ENCODE results near the gene GIT1. TPM values are rescaled to one million over a fixed set of nuclear protein-coding genes. Genes with fewer than 3 reads are reported as not detected.

GIT1 gene
- total and polyA plus RNA-seq, 2 donors (not counting 1 experiment from before 2014, with no cell fraction given), result 12.4 to 20.1 TPM

DNA sequence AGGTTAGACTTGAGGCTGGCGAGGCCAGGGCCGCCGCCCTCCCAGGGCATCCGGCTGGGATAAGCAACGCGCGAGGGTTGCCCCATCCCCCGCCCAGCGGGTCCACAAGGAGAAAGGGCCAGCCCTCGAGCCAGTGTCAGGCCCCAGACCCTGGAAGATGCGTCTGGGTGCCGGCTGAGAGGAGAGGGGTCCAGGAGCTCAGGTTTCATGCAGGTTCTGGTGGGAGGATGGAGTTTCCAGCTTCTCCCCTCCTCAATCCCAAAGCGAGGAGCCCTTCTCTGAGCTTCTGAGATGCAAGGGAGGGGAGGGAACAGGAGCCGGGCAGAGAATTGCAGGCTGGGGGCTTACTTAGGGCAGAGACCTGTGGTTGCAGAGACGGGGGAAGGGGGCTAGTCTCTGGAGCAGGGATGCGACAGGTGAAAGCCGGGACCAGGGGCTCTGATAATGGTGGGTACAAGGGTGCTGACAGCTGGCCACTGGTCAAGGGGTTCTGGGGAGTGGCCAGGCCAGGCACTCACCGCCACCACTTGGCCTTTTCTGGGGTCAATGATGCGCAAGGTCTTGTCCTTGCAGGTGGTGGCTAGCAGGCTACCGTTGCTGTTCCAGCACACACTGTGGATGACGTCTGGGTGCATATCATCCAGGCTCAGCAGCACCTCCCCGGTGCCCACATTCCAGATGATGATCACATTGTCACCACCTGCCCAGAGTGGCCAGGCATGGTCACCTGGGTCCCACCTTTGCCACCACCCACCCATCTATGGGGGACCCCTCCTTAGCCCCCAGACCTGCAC is 29.0 kb upstream of the GIT1 start:
- Histone ChIP-seq H3K27me3 (ENCODE audit: control insufficient read depth, insufficient read depth, low read length) (no peaks in the 10 kb centered on the region), H3K9ac (ENCODE audit: insufficient read depth, low read length) (no peak overlapping the region), H3K36me3 (ENCODE audit: control insufficient read depth, insufficient read depth, low read length) (no peaks in the 10 kb centered on the region), H4K20me1 (ENCODE audit: control insufficient read depth, extremely low read depth, insufficient read depth, low read length) (no peaks in the 10 kb centered on the region), H3K9me3 (ENCODE audit: control insufficient read depth, insufficient read depth, low read depth, low read length) (no peaks in the 10 kb centered on the region), H3K4me2 (ENCODE audit: extremely low read depth, insufficient read depth, low read length) (no peak overlapping the region), H2AFZ (ENCODE audit: low read length) (no peak overlapping the region), H3K79me2 (ENCODE audit: control insufficient read depth, insufficient read depth, low read length) (no peaks in the 10 kb centered on the region), H3K4me1 (ENCODE audit: control insufficient read depth, extremely low read depth, insufficient read depth, low read length) (peaks cover 23% of the 10 kb centered on the region), H3K4me3 (replicated peaks in 1 of 4; ENCODE audit: control extremely low read depth in 1 of 4, insufficient read depth in 1 of 4, low read depth in 3 of 4, low read length in 4 of 4) (no peak overlapping the region), H3K27ac (ENCODE audit: insufficient read depth, low read length) (no peak overlapping the region)
- no peak for DNase-seq (ENCODE audit: low read depth in 2 of 2)
- no peak for TF ChIP-seq EZH2 (IDR thresholded peaks at IDR 0.05; ENCODE audit: low read length, missing control alignments)
- TF ChIP-seq, protein P1, sequence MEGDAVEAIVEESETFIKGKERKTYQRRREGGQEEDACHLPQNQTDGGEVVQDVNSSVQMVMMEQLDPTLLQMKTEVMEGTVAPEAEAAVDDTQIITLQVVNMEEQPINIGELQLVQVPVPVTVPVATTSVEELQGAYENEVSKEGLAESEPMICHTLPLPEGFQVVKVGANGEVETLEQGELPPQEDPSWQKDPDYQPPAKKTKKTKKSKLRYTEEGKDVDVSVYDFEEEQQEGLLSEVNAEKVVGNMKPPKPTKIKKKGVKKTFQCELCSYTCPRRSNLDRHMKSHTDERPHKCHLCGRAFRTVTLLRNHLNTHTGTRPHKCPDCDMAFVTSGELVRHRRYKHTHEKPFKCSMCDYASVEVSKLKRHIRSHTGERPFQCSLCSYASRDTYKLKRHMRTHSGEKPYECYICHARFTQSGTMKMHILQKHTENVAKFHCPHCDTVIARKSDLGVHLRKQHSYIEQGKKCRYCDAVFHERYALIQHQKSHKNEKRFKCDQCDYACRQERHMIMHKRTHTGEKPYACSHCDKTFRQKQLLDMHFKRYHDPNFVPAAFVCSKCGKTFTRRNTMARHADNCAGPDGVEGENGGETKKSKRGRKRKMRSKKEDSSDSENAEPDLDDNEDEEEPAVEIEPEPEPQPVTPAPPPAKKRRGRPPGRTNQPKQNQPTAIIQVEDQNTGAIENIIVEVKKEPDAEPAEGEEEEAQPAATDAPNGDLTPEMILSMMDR (conservative IDR thresholded peaks at IDR 0.05 in 1 of 2, IDR thresholded peaks at IDR 0.05 in 1 of 2; ENCODE audit: low read depth in 1 of 2, low read length in 2 of 2), result no peak

DNA sequence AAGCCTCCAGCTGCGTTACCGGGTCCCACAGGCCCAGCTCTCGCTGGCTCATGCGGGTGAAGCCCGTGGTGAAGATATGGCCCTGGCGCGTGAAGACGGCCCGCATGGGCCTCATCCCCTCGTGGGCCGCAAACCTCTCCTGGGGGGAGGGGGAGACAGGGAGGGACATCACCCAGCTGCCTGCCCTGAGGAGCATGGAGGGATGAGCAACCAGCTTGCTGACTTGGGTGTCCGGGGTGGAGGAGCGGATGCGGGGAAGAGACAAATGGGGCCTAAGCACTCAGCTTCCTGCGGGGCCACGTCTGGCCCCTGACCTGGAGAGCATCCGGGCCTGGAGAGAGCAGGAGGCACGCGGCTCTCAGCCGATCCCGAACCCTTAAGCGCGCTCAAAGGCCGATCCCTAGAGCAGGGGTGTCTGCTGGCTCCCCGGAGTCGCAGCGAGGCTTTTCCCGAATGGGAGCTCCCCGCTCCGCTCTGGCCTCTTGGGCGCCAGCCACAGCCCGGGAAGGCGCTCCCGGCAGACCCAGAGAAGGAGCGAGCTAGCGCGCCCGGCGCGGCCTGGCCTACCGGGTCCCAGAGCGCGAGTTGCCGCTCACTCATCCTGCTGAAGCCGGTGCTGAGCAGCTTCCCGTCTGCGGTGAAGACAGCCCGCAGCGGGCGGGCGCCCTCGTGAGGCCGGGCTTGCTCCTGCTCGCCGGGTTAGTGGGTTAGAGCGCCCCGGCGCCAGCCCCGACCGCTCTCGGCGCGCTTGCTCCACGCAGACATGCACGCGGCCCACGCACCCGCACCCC is 28.2 kb upstream of the GIT1 start:
- no peak overlapping the region for H3K4me2 ChIP-seq (ENCODE audit: extremely low read depth, insufficient read depth, low read length)
- H3K79me2 ChIP-seq (ENCODE audit: control insufficient read depth, insufficient read depth, low read length), result no peaks in the 10 kb centered on the region
- no peaks in the 10 kb centered on the region for H3K36me3 ChIP-seq (ENCODE audit: control insufficient read depth, insufficient read depth, low read length)
- H2AFZ ChIP-seq (ENCODE audit: low read length), result peak overlapping the region; percentile 24
- H3K9me3 ChIP-seq (ENCODE audit: control insufficient read depth, insufficient read depth, low read depth, low read length), result no peaks in the 10 kb centered on the region
- peak overlapping the region in 1 of 4 experiments; percentile 27 for H3K4me3 ChIP-seq (replicated peaks in 1 of 4; ENCODE audit: control extremely low read depth in 1 of 4, insufficient read depth in 1 of 4, low read depth in 3 of 4, low read length in 4 of 4)
- no peak overlapping the region for H3K27ac ChIP-seq (ENCODE audit: insufficient read depth, low read length)
- peak; percentile 33 for TF ChIP-seq EZH2 (IDR thresholded peaks at IDR 0.05; ENCODE audit: low read length, missing control alignments)
- TF ChIP-seq, protein P1 (conservative IDR thresholded peaks at IDR 0.05 in 1 of 2, IDR thresholded peaks at IDR 0.05 in 1 of 2; ENCODE audit: low read depth in 1 of 2, low read length in 2 of 2), result peak; percentile 41 to 57
- DNase-seq (ENCODE audit: low read depth in 2 of 2), result peak; percentile 59 to 65
- H3K9ac ChIP-seq (ENCODE audit: insufficient read depth, low read length), result peak overlapping the region; percentile 4
- peaks cover 23% of the 10 kb centered on the region for H3K4me1 ChIP-seq (ENCODE audit: control insufficient read depth, extremely low read depth, insufficient read depth, low read length)
- no peaks in the 10 kb centered on the region for H4K20me1 ChIP-seq (ENCODE audit: control insufficient read depth, extremely low read depth, insufficient read depth, low read length)
- H3K27me3 ChIP-seq (ENCODE audit: control insufficient read depth, insufficient read depth, low read length), result no peaks in the 10 kb centered on the region

DNA sequence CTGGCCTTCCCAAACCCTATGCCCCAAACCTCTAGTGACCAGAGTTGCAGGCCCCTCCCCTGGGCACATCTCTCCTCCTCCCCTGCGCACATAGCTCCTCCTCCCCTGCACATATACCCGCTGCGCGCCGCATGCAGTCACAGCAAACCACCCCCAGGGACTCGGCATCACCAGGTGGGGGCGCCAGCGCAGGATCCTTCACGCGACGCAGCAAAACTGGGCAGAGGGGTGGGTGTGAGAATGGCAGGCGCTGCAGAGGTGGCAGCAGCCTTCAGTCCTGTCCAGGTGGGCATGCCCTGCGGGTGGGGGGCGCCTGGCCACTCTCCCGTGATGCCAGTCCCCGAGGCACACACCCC is 27.7 kb upstream of the GIT1 start:
- TF ChIP-seq, protein P1 (conservative IDR thresholded peaks at IDR 0.05 in 1 of 2, IDR thresholded peaks at IDR 0.05 in 1 of 2; ENCODE audit: low read depth in 1 of 2, low read length in 2 of 2), result peak; percentile 52 to 74
- no peak for TF ChIP-seq EZH2 (IDR thresholded peaks at IDR 0.05; ENCODE audit: low read length, missing control alignments)
- Histone ChIP-seq H3K27ac (ENCODE audit: insufficient read depth, low read length) (no peak overlapping the region), H3K4me1 (ENCODE audit: control insufficient read depth, extremely low read depth, insufficient read depth, low read length) (peaks cover 23% of the 10 kb centered on the region), H3K27me3 (ENCODE audit: control insufficient read depth, insufficient read depth, low read length) (no peaks in the 10 kb centered on the region), H3K9ac (ENCODE audit: insufficient read depth, low read length) (no peak overlapping the region), H2AFZ (ENCODE audit: low read length) (peak overlapping the region; percentile 24), H3K79me2 (ENCODE audit: control insufficient read depth, insufficient read depth, low read length) (no peaks in the 10 kb centered on the region), H3K4me3 (replicated peaks in 1 of 4; ENCODE audit: control extremely low read depth in 1 of 4, insufficient read depth in 1 of 4, low read depth in 3 of 4, low read length in 4 of 4) (peak overlapping the region in 1 of 4 experiments; percentile 27), H3K4me2 (ENCODE audit: extremely low read depth, insufficient read depth, low read length) (peak overlapping the region; percentile 32), H4K20me1 (ENCODE audit: control insufficient read depth, extremely low read depth, insufficient read depth, low read length) (no peaks in the 10 kb centered on the region), H3K9me3 (ENCODE audit: control insufficient read depth, insufficient read depth, low read depth, low read length) (no peaks in the 10 kb centered on the region), H3K36me3 (ENCODE audit: control insufficient read depth, insufficient read depth, low read length) (no peaks in the 10 kb centered on the region)
- DNase-seq (ENCODE audit: low read depth in 2 of 2), result peak; percentile 67 to 79

Measured in fibroblast of lung (primary cell).